Mononuclear cell (primary cell): ENCODE results near the gene SNX13. TPM values are rescaled to one million over a fixed set of nuclear protein-coding genes. Genes with fewer than 3 reads are reported as not detected.
"Not testable (repeated sequence)": the region's sequence is repeated elsewhere in the genome, so short reads cannot be mapped to it uniquely, and the experiment has no call there.

ENCODE experiments used
- H3K27me3 ChIP-seq: 2 replicates; pipeline ENCODE4 v1.6.0; 2011; ENCODE audit warnings: low read length, control low read depth; ENCODE audit not compliant: insufficient read depth
- H3K4me1 ChIP-seq: 2 replicates; pipeline ENCODE4 v1.5.1; 2011; ENCODE audit warnings: mild to moderate bottlenecking, low read length, control low read depth; ENCODE audit not compliant: insufficient read depth
- H3K4me3 ChIP-seq: 2 replicates; pipeline ENCODE4 v1.5.1; 2011; ENCODE audit warnings: mild to moderate bottlenecking, low read length, moderate library complexity
- H3K9me3 ChIP-seq: 2 replicates; pipeline ENCODE4 v1.5.1; 2011; ENCODE audit warnings: low read depth, mild to moderate bottlenecking, control low read depth, low read length
- total RNA-seq: library from RNA; depleted of rRNA; stranded (reverse); fragments of >200 nt; gene quantifications from one replicate; pipeline ENCODE4 v1.2.3, GENCODE V29; 2012

SNX13 gene
- total RNA-seq, 1 donor = 57.2 TPM

- H3K27me3 ChIP-seq = no peaks in the 10 kb centered on the region
- H3K9me3 ChIP-seq = peaks cover 6% of the 10 kb centered on the region
- H3K4me1 ChIP-seq = no peaks in the 10 kb centered on the region
- H3K4me3 ChIP-seq = no peak overlapping the region
Observed at GRCh38 chr7:17816903-17817302, 123.4 kb downstream of the SNX13 start.

DNA sequence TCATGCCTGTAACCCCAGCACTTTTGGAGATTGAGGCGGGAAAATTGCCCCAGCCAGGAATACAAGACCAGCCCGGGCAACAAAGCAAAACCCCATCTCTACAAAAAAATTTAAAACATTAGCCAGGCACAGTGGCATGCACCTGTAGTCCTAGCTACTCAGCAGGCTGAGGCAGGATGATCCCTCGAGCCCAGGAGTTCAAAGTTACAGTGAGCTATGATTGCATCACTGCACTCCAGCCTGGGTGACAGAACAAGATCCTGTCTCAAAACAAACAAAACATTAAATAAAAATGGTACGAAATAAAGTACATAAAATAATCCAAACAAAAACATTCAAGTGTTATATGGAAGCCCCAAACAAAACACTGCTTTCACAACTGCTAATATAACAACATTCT lies 125.0 kb downstream of the SNX13 start:
- Histone ChIP-seq H3K4me1 (no peaks in the 10 kb centered on the region), H3K27me3 (no peaks in the 10 kb centered on the region), H3K4me3 (no peak overlapping the region), H3K9me3 (peaks cover 6% of the 10 kb centered on the region)

DNA sequence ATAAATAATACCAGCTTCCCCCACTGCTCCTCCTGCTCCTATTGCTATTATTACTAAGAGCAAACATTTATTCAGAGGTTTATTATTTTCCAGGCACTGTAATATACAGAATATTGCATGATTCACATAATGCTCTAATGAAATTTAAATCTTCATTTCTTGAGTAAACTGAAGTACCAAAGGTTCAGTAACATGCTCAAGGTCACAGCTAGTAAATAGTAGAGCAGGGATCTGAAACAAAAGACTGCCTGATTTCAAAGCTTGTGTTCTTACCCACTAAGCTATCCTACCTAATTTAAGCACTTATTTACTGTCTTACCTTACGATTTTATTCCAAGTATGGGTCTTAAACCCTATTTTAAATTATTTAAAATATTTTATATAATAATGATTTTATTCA lies 126.2 kb downstream of the SNX13 start:
- Histone ChIP-seq H3K4me3 (no peak overlapping the region), H3K9me3 (peaks cover 6% of the 10 kb centered on the region), H3K4me1 (no peaks in the 10 kb centered on the region), H3K27me3 (no peaks in the 10 kb centered on the region)

- H3K4me3 ChIP-seq, H3K9me3 ChIP-seq, H3K27me3 ChIP-seq, H3K4me1 ChIP-seq: not testable (repeated sequence)
Observed at GRCh38 chr7:17809215-17809614, 131.1 kb downstream of the SNX13 start.

- Histone ChIP-seq H3K4me1 (no peaks in the 10 kb centered on the region), H3K27me3 (no peaks in the 10 kb centered on the region), H3K4me3 (no peak overlapping the region), H3K9me3 (peaks cover 2% of the 10 kb centered on the region)
Observed at GRCh38 chr7:17807242-17807641, 133.1 kb downstream of the SNX13 start.

- Histone ChIP-seq H3K4me3 (no peak overlapping the region), H3K9me3 (no peaks in the 10 kb centered on the region), H3K27me3 (no peaks in the 10 kb centered on the region), H3K4me1 (no peaks in the 10 kb centered on the region)
Observed at GRCh38 chr7:17806631-17807030, 133.7 kb downstream of the SNX13 start.

DNA sequence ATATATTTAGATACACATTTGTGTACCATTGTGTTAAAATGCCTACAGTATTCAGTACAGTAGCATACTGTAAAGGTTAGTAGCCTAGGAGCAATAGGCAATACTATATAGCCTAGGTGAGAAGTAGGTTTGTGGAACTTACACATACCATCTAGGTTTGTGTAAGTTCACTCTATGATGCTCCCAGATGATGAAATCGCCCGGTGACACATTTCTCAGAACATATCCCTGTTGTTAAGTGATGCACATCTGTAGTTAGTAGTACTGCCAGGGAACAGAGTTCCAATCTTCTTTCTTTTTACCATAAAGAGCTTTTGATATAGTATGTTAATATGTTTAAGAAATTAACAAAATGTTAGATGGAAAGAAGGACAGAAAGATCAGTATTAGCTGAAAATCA lies 138.2 kb downstream of the SNX13 start:
- Histone ChIP-seq H3K4me1 (no peaks in the 10 kb centered on the region), H3K27me3 (no peaks in the 10 kb centered on the region), H3K9me3 (no peaks in the 10 kb centered on the region), H3K4me3 (no peak overlapping the region)

- Histone ChIP-seq H3K4me1 (no peaks in the 10 kb centered on the region), H3K9me3 (no peaks in the 10 kb centered on the region), H3K4me3 (no peak overlapping the region), H3K27me3 (no peaks in the 10 kb centered on the region)
Observed at GRCh38 chr7:17792075-17792936, 148.0 kb downstream of the SNX13 start.

GRCh38 chr7:17787257-17787656 lies 153.0 kb downstream of the SNX13 start:
- Histone ChIP-seq H3K4me1 (no peaks in the 10 kb centered on the region), H3K4me3 (no peak overlapping the region), H3K9me3 (no peaks in the 10 kb centered on the region), H3K27me3 (no peaks in the 10 kb centered on the region)

GRCh38 chr7:17786314-17786852 lies 153.9 kb downstream of the SNX13 start:
- H3K4me3 ChIP-seq = no peak overlapping the region
- no peaks in the 10 kb centered on the region for H3K4me1 ChIP-seq
- no peaks in the 10 kb centered on the region for H3K27me3 ChIP-seq
- H3K9me3 ChIP-seq = no peaks in the 10 kb centered on the region

GRCh38 chr7:17782216-17782549 lies 158.1 kb downstream of the SNX13 start:
- no peaks in the 10 kb centered on the region for H3K27me3 ChIP-seq
- no peaks in the 10 kb centered on the region for H3K9me3 ChIP-seq

DNA sequence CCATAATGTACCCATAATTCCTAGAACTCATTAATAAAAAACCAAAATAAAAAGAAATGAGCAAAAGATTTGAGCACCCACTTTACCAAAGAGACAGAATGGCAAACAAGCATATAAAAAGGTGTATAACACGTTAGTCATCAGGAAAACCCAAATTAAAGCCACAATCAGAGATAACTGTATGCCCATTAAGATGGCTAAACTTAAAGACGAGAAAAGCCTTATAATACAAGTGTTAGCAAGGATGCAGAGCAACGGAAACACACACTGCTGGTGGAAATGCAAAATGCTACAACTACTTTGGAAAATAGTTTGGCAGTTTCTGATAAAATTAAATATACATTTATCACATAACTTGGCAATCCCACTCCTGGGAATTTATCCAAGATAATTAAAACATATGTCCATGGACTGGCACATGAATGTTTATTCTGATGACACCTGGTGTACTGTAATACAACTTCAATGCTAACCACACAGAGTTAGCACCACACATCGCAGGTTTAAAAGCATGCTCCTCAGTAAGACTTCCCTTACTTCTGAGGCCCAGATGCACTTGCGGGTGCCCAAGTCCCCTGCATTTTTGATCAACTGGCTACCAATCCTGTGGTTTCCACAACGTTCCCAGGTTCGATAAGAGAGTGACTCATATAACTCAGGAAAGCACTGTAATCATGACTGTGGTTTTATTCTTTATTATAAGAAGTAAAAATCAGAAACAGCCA lies 158.6 kb downstream of the SNX13 start:
- Histone ChIP-seq H3K9me3 (no peaks in the 10 kb centered on the region), H3K27me3 (no peaks in the 10 kb centered on the region), H3K4me3 (no peak overlapping the region), H3K4me1 (no peaks in the 10 kb centered on the region)

More at GRCh38 chr7:17782216-17782549, 158.1 kb downstream of the SNX13 start:
- Histone ChIP-seq H3K4me1 (no peaks in the 10 kb centered on the region), H3K4me3 (no peak overlapping the region)

- Histone ChIP-seq H3K4me1 (no peaks in the 10 kb centered on the region), H3K27me3 (no peaks in the 10 kb centered on the region), H3K9me3 (no peaks in the 10 kb centered on the region), H3K4me3 (no peak overlapping the region)
Observed at GRCh38 chr7:17779381-17779780, 160.9 kb downstream of the SNX13 start.

DNA sequence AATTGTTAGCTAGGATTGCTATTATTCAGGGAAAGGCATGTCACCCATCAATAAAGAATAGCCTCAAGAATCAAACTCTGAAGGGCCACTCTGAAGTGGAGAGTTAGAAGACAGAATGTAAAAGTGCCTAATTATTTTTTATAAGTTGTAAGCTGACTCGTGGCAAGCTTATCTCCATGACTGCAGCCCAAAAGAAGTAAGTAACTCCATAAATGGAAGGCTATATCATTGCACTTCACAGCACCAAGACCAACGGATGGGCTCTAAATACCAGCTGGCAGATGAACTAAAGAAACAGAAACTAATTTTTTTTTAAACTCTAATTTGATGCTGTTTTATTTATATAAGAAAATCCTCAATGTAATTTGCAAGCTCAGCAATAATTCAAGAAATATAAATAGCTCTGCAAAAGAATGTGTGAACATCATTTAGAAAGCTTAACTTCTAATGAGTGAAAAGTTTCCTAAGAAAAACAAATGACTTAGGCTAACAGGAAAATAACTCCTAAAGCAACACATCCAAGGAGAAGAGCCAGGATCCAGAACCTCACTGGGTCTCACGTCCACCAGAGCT lies 165.5 kb downstream of the SNX13 start:
- H3K4me3 ChIP-seq = no peak overlapping the region
- H3K4me1 ChIP-seq = peaks cover 33% of the 10 kb centered on the region
- H3K9me3 ChIP-seq = no peaks in the 10 kb centered on the region
- no peaks in the 10 kb centered on the region for H3K27me3 ChIP-seq

DNA sequence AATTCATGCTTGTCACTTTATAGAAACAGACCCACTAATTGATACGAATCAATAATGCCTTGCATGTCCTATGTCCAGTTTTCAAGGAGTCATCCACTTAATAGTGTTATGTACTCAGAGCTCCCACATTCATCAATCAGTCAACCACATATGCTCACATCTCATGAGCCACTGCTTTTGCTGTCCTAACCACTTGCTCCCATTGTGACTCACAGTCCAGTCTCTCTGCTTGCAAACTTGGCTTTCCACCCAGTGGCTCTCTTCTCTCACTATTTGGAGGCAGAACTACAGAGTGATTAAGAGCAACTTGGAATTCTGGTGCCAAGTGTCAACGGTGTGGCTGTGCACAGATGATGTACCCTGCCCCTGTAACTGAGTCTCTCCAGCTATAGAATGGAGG lies 166.0 kb downstream of the SNX13 start:
- peaks cover 35% of the 10 kb centered on the region for H3K4me1 ChIP-seq
- no peaks in the 10 kb centered on the region for H3K27me3 ChIP-seq
- H3K9me3 ChIP-seq = no peaks in the 10 kb centered on the region
- H3K4me3 ChIP-seq = no peak overlapping the region
